ENCODE data around the gene SULT1A1. TPM values are rescaled to one million over a fixed set of nuclear protein-coding genes. Genes with fewer than 3 reads are reported as not detected.
A peak's percentile ranks its signal among the peaks of the same experiment; 100 is the strongest.

The SULT1A1 gene
- total and polyA plus RNA-seq, 2 of the 13 experiments (the other 11 are each of a cell fraction or from before 2014, with no cell fraction given): 114 to 147 TPM

GRCh38 chr16:28596115-28596630 is 13.7 kb downstream of the SULT1A1 start (continued):
- TF ChIP-seq TFAP4 (IDR thresholded peaks at IDR 0.05; ENCODE audit: borderline replicate concordance, low read depth): no peak; the same call in 1 of the 2 replicates
- no peak for TF ChIP-seq ZNF558 (CRISPR knock-in tag; IDR thresholded peaks at IDR 0.05; ENCODE audit: borderline replicate concordance)
- no peak for TF ChIP-seq GRHL1 (CRISPR knock-in tag; conservative IDR thresholded peaks at IDR 0.05)
- TF ChIP-seq ATF7-NPFF (CRISPR knock-in tag; IDR thresholded peaks at IDR 0.05; ENCODE audit: low read depth): 0 out of 2 replicates have a peak, but pooled peaks have one; percentile 13
- no peak for TF ChIP-seq SIX4 (CRISPR knock-in tag; IDR thresholded peaks at IDR 0.05)
- 0 out of 2 replicates have a peak, but pooled peaks have one; percentile 32 for TF ChIP-seq HNF1B (CRISPR knock-in tag; IDR thresholded peaks at IDR 0.05)
- TF ChIP-seq KAT7 (CRISPR knock-in tag; IDR thresholded peaks at IDR 0.05; ENCODE audit: borderline replicate concordance): no peak
- TF ChIP-seq WIZ (CRISPR knock-in tag; IDR thresholded peaks at IDR 0.05): no peak
- TF ChIP-seq KDM6A (CRISPR knock-in tag; IDR thresholded peaks at IDR 0.05; ENCODE audit: low read depth): no peak
- 0 out of 2 replicates have a peak, but pooled peaks have one; percentile 18 for TF ChIP-seq ZBTB38 (CRISPR knock-in tag; IDR thresholded peaks at IDR 0.05)
- no peak for TF ChIP-seq PHF5A (CRISPR knock-in tag; IDR thresholded peaks at IDR 0.05; ENCODE audit: low read depth, unreplicated experiment)
- no peak for TF ChIP-seq PAF1 (CRISPR knock-in tag; IDR thresholded peaks at IDR 0.05)
- no peak for TF ChIP-seq ZNF713 (CRISPR knock-in tag; IDR thresholded peaks at IDR 0.05)
- no peak for TF ChIP-seq MIER2 (CRISPR knock-in tag; IDR thresholded peaks at IDR 0.05)
- no peak for TF ChIP-seq FOXP4 (CRISPR knock-in tag; IDR thresholded peaks at IDR 0.05)
- TF ChIP-seq PCBP2 (optimal IDR thresholded peaks at IDR 0.05; ENCODE audit: low read depth, low read length, poor library complexity, severe bottlenecking): no peak
- no peak for TF ChIP-seq HOXA9 (CRISPR knock-in tag; IDR thresholded peaks at IDR 0.05; ENCODE audit: borderline replicate concordance)
- TF ChIP-seq ZNF543 (CRISPR knock-in tag; IDR thresholded peaks at IDR 0.05): 0 out of 2 replicates have a peak, but pooled peaks have one; percentile 31
- peak; percentile 82 for TF ChIP-seq ZFX (CRISPR knock-in tag; IDR thresholded peaks at IDR 0.05; ENCODE audit: low read depth)
- TF ChIP-seq TRIM24 (CRISPR knock-in tag; IDR thresholded peaks at IDR 0.05): no peak
- TF ChIP-seq ZNF547 (CRISPR knock-in tag; IDR thresholded peaks at IDR 0.05): peak; percentile 61; the same call in 1 of the 2 replicates
- TF ChIP-seq ELK4 (CRISPR knock-in tag; IDR thresholded peaks at IDR 0.05; ENCODE audit: borderline replicate concordance): no peak
- no peak for TF ChIP-seq BCL6 (CRISPR knock-in tag; IDR thresholded peaks at IDR 0.05)
- TF ChIP-seq RELA (CRISPR knock-in tag; IDR thresholded peaks at IDR 0.05): no peak
